Central memory CD8-positive, alpha-beta T cell (primary cell): ENCODE measurements around the gene NANOS3.
A peak's percentile ranks its signal among the peaks of the same experiment; 100 is the strongest.

Experiments
- ATAC-seq: fragments of 150-1000 bp; cut with Tn5 transposase; replicated peaks from 2 replicates; pipeline ENCODE4 v1.10.0; 2022; ENCODE audit warnings: mild to moderate bottlenecking, moderate FRiP score, moderate number of reproducible peaks; ENCODE audit not compliant: poor library complexity, severe bottlenecking; ENCODE audit errors: extremely low read depth
- DNase-seq, 2 donors: peaks; one replicate each; pipeline ENCODE4 v3.0.0; 2021; ENCODE audit warnings: low spot score in 2 of 2
- H3K27ac Mint-ChIP-seq: one replicate; pipeline ENCODE4 v1.8.0; 2022; ENCODE audit warnings: low read depth, mild to moderate bottlenecking, moderate library complexity, mixed read lengths
- H3K27me3 Mint-ChIP-seq: one replicate; pipeline ENCODE4 v1.8.0; 2022; ENCODE audit warnings: mixed read lengths
- H3K36me3 Mint-ChIP-seq: one replicate; pipeline ENCODE4 v1.8.0; 2022; ENCODE audit warnings: mild to moderate bottlenecking, moderate library complexity, mixed read lengths; ENCODE audit not compliant: insufficient read depth
- H3K4me1 Mint-ChIP-seq: one replicate; pipeline ENCODE4 v1.8.0; 2022; ENCODE audit warnings: mixed read lengths
- H3K4me3 Mint-ChIP-seq: one replicate; pipeline ENCODE4 v1.8.0; 2022; ENCODE audit warnings: mild to moderate bottlenecking, moderate library complexity, mixed read lengths
- H3K9me3 Mint-ChIP-seq: one replicate; pipeline ENCODE4 v1.8.0; 2022; ENCODE audit warnings: mixed read lengths

Gene NANOS3

DNA sequence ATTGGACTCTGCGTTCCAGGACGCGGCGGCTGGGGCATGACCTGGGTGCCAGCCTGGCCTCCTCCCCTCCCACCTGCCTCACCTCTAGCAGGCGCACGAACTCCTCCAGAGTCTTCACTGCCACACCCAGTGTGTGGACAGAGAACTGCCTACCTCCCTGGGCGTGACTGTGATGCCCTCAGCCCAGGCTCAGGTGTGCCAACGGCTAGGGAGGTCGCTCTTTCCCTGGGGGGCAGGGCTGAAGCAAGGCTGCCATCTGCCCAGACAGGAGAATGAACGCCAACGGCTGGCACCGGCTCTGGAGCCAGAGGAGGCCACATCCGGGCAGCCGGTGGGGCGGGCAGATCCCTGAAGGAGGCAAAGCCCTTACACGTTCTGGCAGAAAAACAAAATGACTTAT is 11.3 kb downstream of the NANOS3 start:
- H3K27me3 Mint-ChIP-seq: no peaks in the 10 kb centered on the region
- DNase-seq (no peak), ATAC-seq (no peak)
- peaks cover 2% of the 10 kb centered on the region for H3K36me3 Mint-ChIP-seq
- H3K4me3 Mint-ChIP-seq: peak overlapping the region; percentile 70
- H3K9me3 Mint-ChIP-seq: no peaks in the 10 kb centered on the region
- peaks cover 31% of the 10 kb centered on the region for H3K4me1 Mint-ChIP-seq
- peak overlapping the region; percentile 51 for H3K27ac Mint-ChIP-seq

- ATAC-seq: no peak
- DNase-seq: no peak
- Mint-ChIP-seq H3K9me3 (no peaks in the 10 kb centered on the region), H3K27me3 (no peaks in the 10 kb centered on the region), H3K27ac (no peak overlapping the region), H3K36me3 (peaks cover 2% of the 10 kb centered on the region), H3K4me3 (no peak overlapping the region), H3K4me1 (peaks cover 18% of the 10 kb centered on the region)
Measured at GRCh38 chr19:13890136-13890535, 13.2 kb downstream of the NANOS3 start.

GRCh38 chr19:13892870-13893269 is 15.9 kb downstream of the NANOS3 start:
- ATAC-seq (no peak), DNase-seq (no peak)
- Mint-ChIP-seq H3K27me3 (no peaks in the 10 kb centered on the region), H3K36me3 (no peaks in the 10 kb centered on the region), H3K9me3 (no peaks in the 10 kb centered on the region), H3K4me3 (no peak overlapping the region), H3K4me1 (no peaks in the 10 kb centered on the region), H3K27ac (no peak overlapping the region)

DNA sequence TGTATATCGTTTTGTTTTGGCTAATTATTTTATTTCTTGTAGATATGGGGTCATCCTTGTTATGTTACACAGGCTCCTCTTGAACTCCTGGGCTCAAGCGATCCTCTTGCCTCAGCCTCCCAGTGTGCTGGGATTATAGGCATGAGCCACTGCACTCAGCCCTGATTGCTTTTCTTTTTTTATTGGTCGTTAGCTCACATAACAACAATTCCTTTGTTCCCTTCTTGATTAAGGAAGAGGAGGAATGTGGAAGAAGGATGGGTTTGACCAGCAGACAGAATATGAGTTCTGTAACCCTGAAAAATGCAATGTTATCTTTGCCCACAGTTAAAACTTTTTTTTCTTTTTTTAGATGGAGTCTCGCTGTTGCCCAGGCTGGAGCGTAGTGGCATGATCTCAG is 17.6 kb downstream of the NANOS3 start:
- H3K36me3 Mint-ChIP-seq: no peaks in the 10 kb centered on the region
- no peaks in the 10 kb centered on the region for H3K27me3 Mint-ChIP-seq
- ATAC-seq: no peak

GRCh38 chr19:13896227-13896626 is 19.3 kb downstream of the NANOS3 start:
- Mint-ChIP-seq H3K36me3 (no peaks in the 10 kb centered on the region), H3K4me1 (no peaks in the 10 kb centered on the region), H3K9me3 (no peaks in the 10 kb centered on the region), H3K27me3 (no peaks in the 10 kb centered on the region), H3K27ac (no peak overlapping the region), H3K4me3 (no peak overlapping the region)
- DNase-seq (no peak), ATAC-seq (no peak)

More for the DNA sequence above, 17.6 kb downstream of the NANOS3 start:
- Mint-ChIP-seq H3K9me3 (no peaks in the 10 kb centered on the region), H3K4me3 (no peak overlapping the region), H3K27ac (no peak overlapping the region), H3K4me1 (no peaks in the 10 kb centered on the region)
- no peak for DNase-seq

DNA sequence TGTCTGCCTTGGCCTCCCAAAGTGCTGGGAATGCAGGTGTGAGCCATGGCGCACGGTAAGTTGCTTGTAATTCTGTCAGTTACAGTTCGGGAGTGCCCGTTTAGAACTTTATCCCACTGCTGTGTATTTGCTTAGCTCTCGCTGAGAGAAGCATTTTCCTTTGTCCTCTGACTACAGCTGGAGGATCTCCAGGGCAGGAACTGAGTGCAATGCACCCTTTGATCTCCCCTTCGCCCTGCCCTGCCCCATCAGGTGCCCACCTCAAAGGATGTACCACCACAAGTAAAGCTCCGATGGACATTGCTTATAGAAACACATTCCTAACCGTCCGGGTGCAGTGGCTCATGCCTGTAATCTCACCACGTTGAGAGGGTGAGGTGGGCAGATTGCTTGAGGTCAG is 22.5 kb downstream of the NANOS3 start:
- Mint-ChIP-seq H3K27me3 (no peaks in the 10 kb centered on the region), H3K4me3 (no peak overlapping the region), H3K9me3 (no peaks in the 10 kb centered on the region), H3K27ac (no peak overlapping the region), H3K36me3 (no peaks in the 10 kb centered on the region), H3K4me1 (no peaks in the 10 kb centered on the region)
- ATAC-seq (no peak), DNase-seq (no peak)

- H3K4me3 Mint-ChIP-seq: no peak overlapping the region
- DNase-seq: no peak
Measured at GRCh38 chr19:13899912-13900584, 23.1 kb downstream of the NANOS3 start.

GRCh38 chr19:13902993-13903555 is 26.1 kb downstream of the NANOS3 start:
- no peaks in the 10 kb centered on the region for H3K27me3 Mint-ChIP-seq
- H3K4me1 Mint-ChIP-seq: peaks cover 12% of the 10 kb centered on the region
- DNase-seq (no peak), ATAC-seq (no peak)
- H3K9me3 Mint-ChIP-seq: no peaks in the 10 kb centered on the region
- H3K36me3 Mint-ChIP-seq: peaks cover 2% of the 10 kb centered on the region
- no peak overlapping the region for H3K4me3 Mint-ChIP-seq
- H3K27ac Mint-ChIP-seq: no peak overlapping the region

More at GRCh38 chr19:13899912-13900584, 23.1 kb downstream of the NANOS3 start:
- Mint-ChIP-seq H3K27me3 (no peaks in the 10 kb centered on the region), H3K4me1 (no peaks in the 10 kb centered on the region), H3K27ac (no peak overlapping the region), H3K9me3 (no peaks in the 10 kb centered on the region), H3K36me3 (no peaks in the 10 kb centered on the region)
- no peak for ATAC-seq

DNA sequence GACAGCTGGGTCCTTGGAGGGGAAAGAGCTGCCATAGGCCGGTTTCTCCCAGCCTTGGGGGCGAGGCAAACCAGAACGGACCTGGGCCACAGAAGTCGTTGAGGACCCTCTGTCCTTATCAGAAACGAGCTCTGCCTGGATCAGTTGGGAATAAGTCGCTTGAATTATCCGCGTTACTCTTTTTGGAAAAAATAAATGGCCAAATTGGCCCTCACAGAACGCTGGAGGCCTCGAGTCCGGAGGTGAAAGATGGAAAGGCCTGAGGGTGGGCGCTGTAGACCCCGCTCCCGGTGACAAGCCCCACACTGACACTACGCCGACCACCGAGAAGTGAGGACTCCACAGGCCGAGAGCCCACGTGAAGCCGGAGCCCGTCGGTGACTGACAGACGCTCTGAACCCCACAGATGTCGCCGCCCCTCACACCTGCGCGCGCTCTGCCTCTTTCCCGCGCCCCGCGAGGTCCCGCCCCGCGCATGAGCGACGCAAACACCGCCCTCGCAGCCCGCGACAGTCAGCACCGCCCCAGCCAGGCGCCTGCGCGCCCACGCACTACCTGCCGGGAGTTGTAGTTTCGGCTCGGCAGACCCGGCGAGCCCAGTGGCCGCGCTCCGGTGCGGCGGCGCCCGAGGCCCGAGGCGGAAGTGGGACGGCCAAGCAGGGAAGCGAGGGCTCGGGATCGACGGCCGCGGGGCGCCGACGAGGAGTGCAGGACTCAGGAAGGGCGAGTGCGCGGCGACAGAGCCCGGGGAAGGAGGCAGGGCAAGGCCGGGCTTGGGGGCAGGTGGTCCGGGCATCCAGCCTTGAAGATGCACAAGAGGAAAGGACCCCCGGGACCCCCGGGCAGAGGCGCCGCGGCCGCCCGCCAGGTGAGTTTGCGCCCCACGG is 28.9 kb downstream of the NANOS3 start, which contains the start of the genes BRME1 and CC2D1A:
BRME1 (minus strand) TSS at position 484 of the 887 bp plus-strand sequence. CDS start 1,225 bp downstream, outside the sequence.
CC2D1A (plus strand) TSS at position 568 of the 887 bp plus-strand sequence; CDS start at position 809, 241 bp downstream.
- no peaks in the 10 kb centered on the region for H3K9me3 Mint-ChIP-seq
- H3K4me3 Mint-ChIP-seq: peak within 1 kb of the TSS; percentile 84
- ATAC-seq (peak; percentile 99), DNase-seq (peak; percentile 87 to 90)
- H3K27me3 Mint-ChIP-seq: no peaks in the 10 kb centered on the region
- H3K36me3 Mint-ChIP-seq: peaks cover 12% of the 10 kb centered on the region
- peak within 1 kb of the TSS; percentile 84 for H3K27ac Mint-ChIP-seq
- peaks cover 12% of the 10 kb centered on the region for H3K4me1 Mint-ChIP-seq

DNA sequence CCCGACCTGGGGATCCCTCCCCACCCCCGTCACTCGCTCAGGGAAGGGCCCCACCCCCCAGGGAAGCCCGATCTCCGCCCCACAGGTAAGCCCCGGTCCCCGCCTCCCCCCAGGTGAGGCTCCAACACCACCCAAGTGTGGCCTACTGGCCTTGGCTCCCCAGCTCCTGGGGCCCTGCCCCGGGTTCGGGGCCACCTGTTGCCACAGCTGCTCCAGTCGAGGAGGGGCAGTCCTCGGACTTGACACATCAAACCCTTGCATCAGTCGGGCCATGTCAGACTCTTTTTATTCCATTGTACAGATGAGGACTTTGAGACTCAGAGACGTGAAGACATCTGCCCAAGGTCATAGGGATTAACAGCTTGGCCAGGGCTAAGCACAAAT is 29.6 kb downstream of the NANOS3 start:
- peak overlapping the region; percentile 46 for H3K27ac Mint-ChIP-seq
- ATAC-seq: peak; percentile 37

DNA sequence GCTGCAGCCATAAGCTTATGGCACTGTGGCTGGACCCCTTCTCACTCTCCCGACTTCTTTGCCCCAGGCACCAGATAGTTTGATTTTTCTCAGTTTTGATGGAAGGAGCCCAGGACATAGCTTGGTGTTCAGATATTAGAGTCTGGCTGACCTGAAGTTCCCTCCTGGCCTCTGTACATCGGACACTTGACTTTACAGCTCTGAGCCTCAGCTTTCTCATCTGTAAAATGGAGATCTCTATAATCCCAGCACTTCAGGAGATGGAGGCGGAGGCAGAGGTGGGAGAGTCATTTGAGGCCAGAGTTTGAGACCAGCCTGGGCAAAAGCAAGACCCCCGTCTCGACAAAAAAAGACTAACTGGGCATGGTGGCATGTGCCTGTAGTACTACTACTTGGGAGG is 30.0 kb downstream of the NANOS3 start:
- H3K4me3 Mint-ChIP-seq: peak overlapping the region; percentile 84

More for the DNA sequence above, 29.6 kb downstream of the NANOS3 start:
- DNase-seq: no peak
- peaks cover 12% of the 10 kb centered on the region for H3K4me1 Mint-ChIP-seq
- H3K9me3 Mint-ChIP-seq: no peaks in the 10 kb centered on the region
- peaks cover 19% of the 10 kb centered on the region for H3K36me3 Mint-ChIP-seq
- no peaks in the 10 kb centered on the region for H3K27me3 Mint-ChIP-seq
- H3K4me3 Mint-ChIP-seq: peak overlapping the region; percentile 84

GRCh38 chr19:13908674-13909073 is 31.7 kb downstream of the NANOS3 start:
- ATAC-seq: no peak
- Mint-ChIP-seq H3K27me3 (no peaks in the 10 kb centered on the region), H3K36me3 (peaks cover 27% of the 10 kb centered on the region), H3K9me3 (no peaks in the 10 kb centered on the region), H3K4me1 (peaks cover 12% of the 10 kb centered on the region), H3K27ac (no peak overlapping the region), H3K4me3 (no peak overlapping the region)
- DNase-seq: no peak

More for the DNA sequence above, 30.0 kb downstream of the NANOS3 start:
- peak overlapping the region; percentile 46 for H3K27ac Mint-ChIP-seq
- ATAC-seq (no peak), DNase-seq (no peak)
- no peaks in the 10 kb centered on the region for H3K27me3 Mint-ChIP-seq
- H3K9me3 Mint-ChIP-seq: no peaks in the 10 kb centered on the region
- H3K4me1 Mint-ChIP-seq: peaks cover 12% of the 10 kb centered on the region
- H3K36me3 Mint-ChIP-seq: peaks cover 22% of the 10 kb centered on the region
